Trophoblast cell (in vitro differentiated cells and primary cell): ENCODE results near the gene CD4.
A peak's percentile ranks its signal among the peaks of the same experiment; 100 is the strongest.

Source experiments
- DNase-seq, 2 donors: peaks; one replicate each; pipeline ENCODE4 v3.0.0-alpha.2; 2016
- H2AFZ ChIP-seq: 2 replicates; pipeline ENCODE4 v1.6.1; 2013; ENCODE audit warnings: low read length, moderate library complexity, mild to moderate bottlenecking; ENCODE audit not compliant: insufficient read depth, poor library complexity
- H2AK5ac ChIP-seq: 2 replicates; pipeline ENCODE4 v1.6.1; 2013; ENCODE audit warnings: mild to moderate bottlenecking, low read length
- H2BK120ac ChIP-seq: 2 replicates; pipeline ENCODE4 v1.6.1; 2013; ENCODE audit warnings: low read length, mild to moderate bottlenecking, moderate library complexity; ENCODE audit not compliant: insufficient read depth, poor library complexity
- H2BK12ac ChIP-seq: 2 replicates; pipeline ENCODE4 v1.6.1; 2013; ENCODE audit warnings: mild to moderate bottlenecking, low read length, moderate library complexity
- H2BK5ac ChIP-seq: 2 replicates; pipeline ENCODE4 v1.6.1; 2013; ENCODE audit warnings: low read length, low read depth, moderate library complexity, mild to moderate bottlenecking; ENCODE audit not compliant: poor library complexity
- H3K14ac ChIP-seq: 2 replicates; pipeline ENCODE4 v1.6.1; 2013; ENCODE audit warnings: mild to moderate bottlenecking, low read length
- H3K18ac ChIP-seq: 2 replicates; pipeline ENCODE4 v1.6.1; 2013; ENCODE audit warnings: mild to moderate bottlenecking, low read length
- H3K23ac ChIP-seq: 2 replicates; pipeline ENCODE4 v1.6.1; 2013; ENCODE audit warnings: low read length
- H3K27ac ChIP-seq: 2 replicates; pipeline ENCODE4 v1.5.1; 2013; ENCODE audit warnings: low read depth, mild to moderate bottlenecking, inconsistent platforms, low read length, moderate library complexity
- H3K27me3 ChIP-seq: 2 replicates; pipeline ENCODE4 v1.6.1; 2013; ENCODE audit warnings: inconsistent platforms, mild to moderate bottlenecking, low read length, moderate library complexity; ENCODE audit not compliant: insufficient read depth
- H3K36me3 ChIP-seq, 2 experiments: 1 replicate in 1 of 2; 2 replicates in 1 of 2; pipeline ENCODE4 v1.6.1; 2013; ENCODE audit warnings: low read length in 2 of 2, mild to moderate bottlenecking in 2 of 2, moderate library complexity in 1 of 2; ENCODE audit not compliant: insufficient read depth in 2 of 2, control insufficient read depth in 1 of 2
- H3K4ac ChIP-seq: 2 replicates; pipeline ENCODE4 v1.6.1; 2013; ENCODE audit warnings: low read depth, mild to moderate bottlenecking, low read length, moderate library complexity
- H3K4me1 ChIP-seq, 2 experiments: 1 replicate in 1 of 2; 2 replicates in 1 of 2; pipeline ENCODE4 v1.6.1; 2013; ENCODE audit warnings: low read length in 2 of 2, mild to moderate bottlenecking in 2 of 2, moderate library complexity in 1 of 2; ENCODE audit not compliant: insufficient read depth in 2 of 2, control insufficient read depth in 1 of 2
- H3K4me2 ChIP-seq: 2 replicates; pipeline ENCODE4 v1.6.1; 2013; ENCODE audit warnings: inconsistent platforms, mild to moderate bottlenecking, low read length, moderate library complexity
- H3K4me3 ChIP-seq: 2 replicates; pipeline ENCODE4 v1.5.1; 2013; ENCODE audit warnings: mild to moderate bottlenecking, low read depth, low read length, inconsistent platforms
- H3K79me1 ChIP-seq: one replicate; pipeline ENCODE4 v1.6.1; 2013; ENCODE audit warnings: low read length
- H3K79me2 ChIP-seq: 2 replicates; pipeline ENCODE4 v1.6.1; 2013; ENCODE audit warnings: low read length, mild to moderate bottlenecking; ENCODE audit not compliant: control insufficient read depth, insufficient read depth, poor library complexity
- H3K9ac ChIP-seq: 2 replicates; pipeline ENCODE4 v1.6.1; 2013; ENCODE audit warnings: mild to moderate bottlenecking, low read length
- H3K9me3 ChIP-seq: 2 replicates; pipeline ENCODE4 v1.6.1; 2013; ENCODE audit warnings: low read depth, mild to moderate bottlenecking, control low read depth, inconsistent platforms, low read length; ENCODE audit not compliant: insufficient read depth
- H4K12ac ChIP-seq: 2 replicates; pipeline ENCODE4 v1.6.1; 2013; ENCODE audit warnings: low read depth, mild to moderate bottlenecking, low read length, moderate library complexity
- H4K8ac ChIP-seq: 2 replicates; pipeline ENCODE4 v1.6.1; 2013; ENCODE audit warnings: low read depth, mild to moderate bottlenecking, low read length, moderate library complexity
- H4K91ac ChIP-seq: one replicate; pipeline ENCODE4 v1.6.1; 2013; ENCODE audit warnings: low read depth, mild to moderate bottlenecking, low read length, moderate library complexity
- WGBS: extraction: QIAGEN DNeasy Blood & Tissue Kit; methylation state at CpG from one replicate; pipeline ENCODE4 v1.1.7; 2013; ENCODE audit warnings: missing lambda C conversion rate; ENCODE audit not compliant: insufficient read length, insufficient coverage; ENCODE audit errors: extremely low coverage; 5-methylcytosine and 5-hydroxymethylcytosine counted together

The CD4 gene

DNA sequence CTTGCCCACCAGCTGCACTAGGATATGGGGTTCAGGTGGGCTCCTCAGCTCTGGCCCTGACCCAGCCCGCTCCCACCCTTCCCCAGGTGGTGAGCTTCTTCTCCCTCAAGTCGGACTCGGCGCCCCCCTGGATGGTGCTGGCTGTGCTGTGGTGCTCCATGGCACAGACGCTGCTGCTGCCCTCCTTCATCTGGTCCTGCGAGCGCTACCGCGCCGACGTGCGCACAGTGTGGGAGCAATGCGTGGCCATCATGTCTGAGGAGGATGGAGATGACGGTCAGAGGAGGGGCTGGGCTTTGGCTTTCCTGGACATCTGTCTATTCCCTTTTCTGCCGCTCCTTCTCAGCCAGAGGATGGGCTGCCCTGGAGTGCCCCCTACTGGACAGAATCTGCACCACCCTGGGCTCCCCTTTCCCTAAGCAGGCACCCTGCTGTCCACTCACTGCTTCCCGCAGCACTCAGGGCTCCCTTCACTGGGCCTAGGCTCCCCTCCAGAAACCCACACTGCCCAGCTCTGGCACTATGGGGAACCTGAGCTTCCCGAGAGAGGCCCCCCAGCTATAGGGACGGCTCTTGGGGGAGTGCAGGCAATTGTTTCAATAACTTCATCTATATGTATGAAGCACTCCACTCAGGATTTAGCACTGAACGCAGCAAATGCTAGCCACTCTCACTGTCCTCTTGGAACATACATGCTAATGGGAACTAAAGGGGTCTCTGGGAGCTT is 36.2 kb downstream of the CD4 start:
- Histone ChIP-seq H3K36me3 (peaks cover 4 to 8% of the 10 kb centered on the region in 2 experiments), H3K23ac (no peak overlapping the region), H3K4ac (no peak overlapping the region), H3K14ac (no peak overlapping the region), H2BK12ac (no peak overlapping the region), H2AK5ac (no peak overlapping the region), H3K4me1 (peaks cover 12 to 35% of the 10 kb centered on the region in 2 experiments), H2AFZ (no peak overlapping the region), H4K8ac (no peak overlapping the region), H3K4me2 (no peak overlapping the region), H3K79me2 (peaks cover 8% of the 10 kb centered on the region), H3K27ac (no peak overlapping the region), H3K9ac (no peak overlapping the region), H4K91ac (no peak overlapping the region), H3K18ac (no peak overlapping the region), H3K4me3 (no peak overlapping the region), H4K12ac (no peak overlapping the region), H2BK120ac (no peak overlapping the region), H3K79me1 (peaks cover 15% of the 10 kb centered on the region), H3K27me3 (no peaks in the 10 kb centered on the region), H3K9me3 (no peaks in the 10 kb centered on the region), H2BK5ac (no peak overlapping the region)
- WGBS: no CpG with 5 or more reads among the region's 19 CpGs
- peak; percentile 73 to 82 for DNase-seq

DNA sequence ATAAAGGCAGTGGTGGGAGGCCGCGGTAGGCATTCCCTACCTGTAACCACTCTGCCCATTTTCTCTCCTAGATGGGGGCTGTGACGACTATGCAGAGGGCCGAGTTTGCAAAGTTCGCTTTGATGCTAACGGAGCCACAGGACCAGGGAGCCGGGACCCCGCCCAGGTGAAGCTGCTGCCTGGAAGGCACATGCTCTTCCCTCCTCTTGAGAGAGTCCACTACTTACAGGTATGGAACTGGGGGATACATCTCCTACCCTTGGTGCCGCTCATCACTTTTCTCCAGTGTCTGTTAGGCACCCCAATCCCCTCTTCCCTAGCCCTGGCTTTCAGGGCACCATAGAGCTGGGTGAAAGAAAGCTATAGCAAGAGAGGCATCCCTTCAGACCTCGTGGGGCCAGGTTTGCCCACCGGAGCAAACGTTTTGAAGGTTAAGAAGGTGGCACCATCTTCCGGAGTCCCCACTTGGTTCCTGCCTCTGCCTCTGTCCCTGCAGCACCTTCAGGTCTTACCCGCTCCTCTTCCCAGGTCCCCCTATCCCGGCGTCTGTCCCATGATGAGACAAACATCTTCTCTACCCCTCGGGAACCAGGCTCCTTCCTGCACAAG is 36.9 kb downstream of the CD4 start:
- no peak overlapping the region for H3K4ac ChIP-seq
- peaks cover 8% of the 10 kb centered on the region for H3K79me2 ChIP-seq
- no peak overlapping the region for H3K4me3 ChIP-seq
- H3K27me3 ChIP-seq: no peaks in the 10 kb centered on the region
- H3K79me1 ChIP-seq: peaks cover 13% of the 10 kb centered on the region
- H4K12ac ChIP-seq: no peak overlapping the region
- no peak overlapping the region for H2BK12ac ChIP-seq
- no peak overlapping the region for H3K23ac ChIP-seq
- no peak overlapping the region for H4K91ac ChIP-seq
- no peak overlapping the region for H2BK120ac ChIP-seq
- no peak overlapping the region for H4K8ac ChIP-seq
- peaks cover 11 to 15% of the 10 kb centered on the region in 2 experiments for H3K36me3 ChIP-seq
- no peak overlapping the region for H3K27ac ChIP-seq
- H2AK5ac ChIP-seq: no peak overlapping the region
- DNase-seq: no peak
- no peak overlapping the region for H3K14ac ChIP-seq
- no peak overlapping the region for H3K4me2 ChIP-seq
- H3K4me1 ChIP-seq: peaks cover 9 to 32% of the 10 kb centered on the region in 2 experiments
- H3K9me3 ChIP-seq: no peaks in the 10 kb centered on the region
- no peak overlapping the region for H3K9ac ChIP-seq
- no peak overlapping the region for H2BK5ac ChIP-seq
- H3K18ac ChIP-seq: no peak overlapping the region
- H2AFZ ChIP-seq: no peak overlapping the region
- WGBS: no CpG with 5 or more reads among the region's 17 CpGs

DNA sequence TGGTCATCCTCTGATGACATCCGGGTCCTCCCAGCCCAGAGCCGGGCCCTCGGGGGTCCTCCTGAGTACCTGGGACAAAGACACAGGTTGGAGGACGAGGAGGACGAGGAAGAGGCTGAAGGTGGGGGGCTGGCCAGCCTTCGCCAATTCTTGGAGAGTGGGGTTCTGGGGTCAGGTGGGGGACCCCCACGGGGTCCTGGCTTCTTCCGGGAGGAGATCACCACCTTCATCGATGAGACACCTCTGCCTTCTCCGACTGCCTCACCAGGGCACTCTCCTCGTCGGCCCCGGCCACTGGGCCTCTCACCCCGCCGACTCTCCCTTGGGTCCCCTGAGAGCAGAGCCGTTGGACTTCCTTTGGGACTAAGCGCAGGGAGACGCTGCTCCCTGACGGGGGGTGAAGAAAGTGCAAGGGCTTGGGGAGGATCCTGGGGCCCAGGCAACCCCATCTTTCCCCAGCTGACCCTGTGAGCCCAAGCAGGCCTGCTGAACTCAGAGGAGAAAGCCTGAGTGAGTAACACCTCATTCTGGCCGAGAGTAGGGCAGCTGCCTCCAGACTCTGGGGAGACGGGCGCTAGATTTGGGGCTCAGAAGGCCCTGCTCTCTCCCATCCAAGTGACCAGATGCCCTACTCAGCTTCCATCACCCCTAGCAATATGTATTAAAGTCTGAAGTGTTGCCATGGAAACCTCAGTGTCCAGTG is 37.6 kb downstream of the CD4 start:
- WGBS: no CpG with 5 or more reads among the region's 22 CpGs
- H3K27ac ChIP-seq: no peak overlapping the region

DNA sequence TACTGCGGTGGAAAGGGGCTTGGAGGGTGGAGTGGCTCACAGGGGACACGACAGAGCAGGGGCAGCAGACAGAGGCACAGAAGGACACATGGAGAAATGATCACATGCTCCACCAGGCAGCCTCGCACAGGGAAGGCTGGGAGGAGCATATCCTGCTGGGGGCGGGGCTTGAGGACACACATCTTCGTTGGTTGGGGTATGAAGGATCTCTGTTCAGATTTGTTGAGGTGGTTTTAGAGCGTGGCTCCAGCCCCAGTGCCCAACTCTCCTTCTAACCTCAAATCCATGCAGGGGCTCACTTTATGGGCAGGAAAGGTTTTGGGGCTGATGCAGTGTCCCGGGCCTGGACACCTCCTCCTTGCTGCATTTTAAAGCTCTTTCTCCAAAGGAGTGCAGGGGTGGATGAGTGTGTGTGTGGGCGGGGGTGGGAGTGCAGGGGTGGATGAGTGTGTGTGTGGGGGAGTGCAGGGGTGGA is 38.1 kb downstream of the CD4 start:
- peak in 1 of 2 donors; percentile 33 for DNase-seq
- no CpG with 5 or more reads among the region's 8 CpGs for WGBS
- Histone ChIP-seq H3K4me2 (peak overlapping the region; percentile 25), H2BK12ac (no peak overlapping the region), H2BK120ac (no peak overlapping the region), H4K8ac (no peak overlapping the region), H3K27me3 (no peaks in the 10 kb centered on the region), H3K36me3 (peaks cover 21 to 25% of the 10 kb centered on the region in 2 experiments), H3K14ac (no peak overlapping the region), H3K18ac (no peak overlapping the region), H3K9ac (no peak overlapping the region), H3K79me1 (peaks cover 10% of the 10 kb centered on the region), H4K91ac (no peak overlapping the region), H3K9me3 (no peaks in the 10 kb centered on the region), H3K4ac (no peak overlapping the region), H3K4me3 (no peak overlapping the region), H3K23ac (no peak overlapping the region), H3K27ac (no peak overlapping the region), H4K12ac (no peak overlapping the region), H2BK5ac (no peak overlapping the region), H2AK5ac (no peak overlapping the region), H2AFZ (no peak overlapping the region), H3K4me1 (peaks cover 4 to 23% of the 10 kb centered on the region in 2 experiments), H3K79me2 (peaks cover 8% of the 10 kb centered on the region)

More for the DNA sequence above, 37.6 kb downstream of the CD4 start:
- Histone ChIP-seq H4K91ac (no peak overlapping the region), H3K23ac (no peak overlapping the region), H2AFZ (no peak overlapping the region), H3K9me3 (no peaks in the 10 kb centered on the region), H3K9ac (no peak overlapping the region), H2BK5ac (no peak overlapping the region), H3K79me1 (peaks cover 11% of the 10 kb centered on the region), H2BK12ac (no peak overlapping the region), H3K14ac (no peak overlapping the region), H4K8ac (no peak overlapping the region), H2BK120ac (no peak overlapping the region), H4K12ac (no peak overlapping the region), H3K4ac (no peak overlapping the region), H3K4me1 (peaks cover 8 to 29% of the 10 kb centered on the region in 2 experiments), H3K4me2 (peak overlapping the region; percentile 25), H2AK5ac (no peak overlapping the region), H3K36me3 (peaks cover 17 to 21% of the 10 kb centered on the region in 2 experiments), H3K18ac (no peak overlapping the region), H3K79me2 (peaks cover 8% of the 10 kb centered on the region), H3K27me3 (no peaks in the 10 kb centered on the region), H3K4me3 (no peak overlapping the region)
- DNase-seq: no peak
